Measurements from ENCODE around the gene MED14.

MED14 gene

DNA sequence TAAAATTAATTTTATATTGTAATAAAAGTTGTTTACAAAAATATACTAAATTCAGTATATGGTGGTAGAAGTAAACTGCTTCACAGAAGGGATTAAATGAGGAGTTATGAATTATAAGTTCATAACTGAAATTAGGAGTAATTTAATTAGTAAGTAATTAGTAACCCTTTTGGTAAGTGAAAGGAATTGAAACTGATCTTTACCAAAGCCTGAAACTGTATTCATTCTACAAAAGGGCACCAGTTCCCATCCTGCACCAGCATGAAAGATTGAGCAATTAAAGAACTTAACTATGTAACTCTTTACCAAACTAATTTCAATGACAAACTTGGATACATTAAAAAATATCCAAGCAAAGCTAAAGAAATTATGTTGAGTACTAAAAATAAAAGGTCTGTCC is 8.2 kb downstream of the MED14 start (continued):
- TF ChIP-seq, protein P1, sequence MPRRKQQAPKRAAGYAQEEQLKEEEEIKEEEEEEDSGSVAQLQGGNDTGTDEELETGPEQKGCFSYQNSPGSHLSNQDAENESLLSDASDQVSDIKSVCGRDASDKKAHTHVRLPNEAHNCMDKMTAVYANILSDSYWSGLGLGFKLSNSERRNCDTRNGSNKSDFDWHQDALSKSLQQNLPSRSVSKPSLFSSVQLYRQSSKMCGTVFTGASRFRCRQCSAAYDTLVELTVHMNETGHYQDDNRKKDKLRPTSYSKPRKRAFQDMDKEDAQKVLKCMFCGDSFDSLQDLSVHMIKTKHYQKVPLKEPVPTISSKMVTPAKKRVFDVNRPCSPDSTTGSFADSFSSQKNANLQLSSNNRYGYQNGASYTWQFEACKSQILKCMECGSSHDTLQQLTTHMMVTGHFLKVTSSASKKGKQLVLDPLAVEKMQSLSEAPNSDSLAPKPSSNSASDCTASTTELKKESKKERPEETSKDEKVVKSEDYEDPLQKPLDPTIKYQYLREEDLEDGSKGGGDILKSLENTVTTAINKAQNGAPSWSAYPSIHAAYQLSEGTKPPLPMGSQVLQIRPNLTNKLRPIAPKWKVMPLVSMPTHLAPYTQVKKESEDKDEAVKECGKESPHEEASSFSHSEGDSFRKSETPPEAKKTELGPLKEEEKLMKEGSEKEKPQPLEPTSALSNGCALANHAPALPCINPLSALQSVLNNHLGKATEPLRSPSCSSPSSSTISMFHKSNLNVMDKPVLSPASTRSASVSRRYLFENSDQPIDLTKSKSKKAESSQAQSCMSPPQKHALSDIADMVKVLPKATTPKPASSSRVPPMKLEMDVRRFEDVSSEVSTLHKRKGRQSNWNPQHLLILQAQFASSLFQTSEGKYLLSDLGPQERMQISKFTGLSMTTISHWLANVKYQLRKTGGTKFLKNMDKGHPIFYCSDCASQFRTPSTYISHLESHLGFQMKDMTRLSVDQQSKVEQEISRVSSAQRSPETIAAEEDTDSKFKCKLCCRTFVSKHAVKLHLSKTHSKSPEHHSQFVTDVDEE (CRISPR knock-in tag; IDR thresholded peaks at IDR 0.05): no peak
- TF ChIP-seq PPARA (CRISPR knock-in tag; IDR thresholded peaks at IDR 0.05; ENCODE audit: borderline replicate concordance): no peak
- TF ChIP-seq RARB (CRISPR knock-in tag; IDR thresholded peaks at IDR 0.05): no peak
- no peak for TF ChIP-seq TOX (CRISPR knock-in tag; IDR thresholded peaks at IDR 0.05; ENCODE audit: borderline replicate concordance)
- no peak for TF ChIP-seq TCF4 (CRISPR knock-in tag; IDR thresholded peaks at IDR 0.05; ENCODE audit: borderline replicate concordance)
- TF ChIP-seq GLIS3 (CRISPR knock-in tag; IDR thresholded peaks at IDR 0.05): no peak
- TF ChIP-seq ZFP30 (CRISPR knock-in tag; IDR thresholded peaks at IDR 0.05): no peak

DNA sequence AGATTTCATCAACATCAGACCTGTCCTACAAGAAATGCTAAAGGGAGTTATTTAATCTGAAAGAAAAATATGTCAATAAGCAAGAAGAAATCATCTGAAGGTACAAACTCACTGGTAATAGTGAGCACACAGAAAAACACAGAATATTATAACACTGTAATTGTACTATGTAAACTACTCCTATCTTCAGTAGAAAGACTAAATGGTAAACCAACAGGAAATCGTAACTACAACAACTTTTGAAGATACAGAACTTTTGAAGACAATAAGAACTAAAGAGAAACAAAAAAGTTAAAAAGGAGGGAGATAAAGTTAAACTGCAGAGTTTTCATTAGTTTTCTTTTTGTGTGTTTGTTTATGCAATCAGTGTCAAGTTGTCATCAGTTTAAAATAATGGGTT is 12.4 kb downstream of the MED14 start:
- ATAC-seq: no peak
- TF ChIP-seq TOX (CRISPR knock-in tag; IDR thresholded peaks at IDR 0.05; ENCODE audit: borderline replicate concordance) (no peak), OSR1 (CRISPR knock-in tag; IDR thresholded peaks at IDR 0.05) (no peak), SNAI2 (CRISPR knock-in tag; IDR thresholded peaks at IDR 0.05) (no peak), ISL1 (CRISPR knock-in tag; IDR thresholded peaks at IDR 0.05) (no peak), PPARA (CRISPR knock-in tag; IDR thresholded peaks at IDR 0.05; ENCODE audit: borderline replicate concordance) (no peak), ZFP3 (CRISPR knock-in tag; IDR thresholded peaks at IDR 0.05) (no peak), RARB (CRISPR knock-in tag; IDR thresholded peaks at IDR 0.05) (no peak), ARNTL (CRISPR knock-in tag; IDR thresholded peaks at IDR 0.05; ENCODE audit: borderline replicate concordance, low read depth) (no peak), ZNF70 (CRISPR knock-in tag; IDR thresholded peaks at IDR 0.05) (no peak), ZC3H10 (CRISPR knock-in tag; IDR thresholded peaks at IDR 0.05) (no peak), BACH2 (CRISPR knock-in tag; IDR thresholded peaks at IDR 0.05; ENCODE audit: borderline replicate concordance) (no peak), CSDC2 (CRISPR knock-in tag; IDR thresholded peaks at IDR 0.05) (no peak), ZNF565 (CRISPR knock-in tag; conservative IDR thresholded peaks at IDR 0.05; ENCODE audit: low read depth) (no peak), ZFP30 (CRISPR knock-in tag; IDR thresholded peaks at IDR 0.05) (no peak), TCF4 (CRISPR knock-in tag; IDR thresholded peaks at IDR 0.05; ENCODE audit: borderline replicate concordance) (no peak)
- TF ChIP-seq, protein P2, sequence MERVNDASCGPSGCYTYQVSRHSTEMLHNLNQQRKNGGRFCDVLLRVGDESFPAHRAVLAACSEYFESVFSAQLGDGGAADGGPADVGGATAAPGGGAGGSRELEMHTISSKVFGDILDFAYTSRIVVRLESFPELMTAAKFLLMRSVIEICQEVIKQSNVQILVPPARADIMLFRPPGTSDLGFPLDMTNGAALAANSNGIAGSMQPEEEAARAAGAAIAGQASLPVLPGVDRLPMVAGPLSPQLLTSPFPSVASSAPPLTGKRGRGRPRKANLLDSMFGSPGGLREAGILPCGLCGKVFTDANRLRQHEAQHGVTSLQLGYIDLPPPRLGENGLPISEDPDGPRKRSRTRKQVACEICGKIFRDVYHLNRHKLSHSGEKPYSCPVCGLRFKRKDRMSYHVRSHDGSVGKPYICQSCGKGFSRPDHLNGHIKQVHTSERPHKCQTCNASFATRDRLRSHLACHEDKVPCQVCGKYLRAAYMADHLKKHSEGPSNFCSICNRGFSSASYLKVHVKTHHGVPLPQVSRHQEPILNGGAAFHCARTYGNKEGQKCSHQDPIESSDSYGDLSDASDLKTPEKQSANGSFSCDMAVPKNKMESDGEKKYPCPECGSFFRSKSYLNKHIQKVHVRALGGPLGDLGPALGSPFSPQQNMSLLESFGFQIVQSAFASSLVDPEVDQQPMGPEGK (CRISPR knock-in tag; IDR thresholded peaks at IDR 0.05; ENCODE audit: borderline replicate concordance): no peak
- TF ChIP-seq, protein P3, sequence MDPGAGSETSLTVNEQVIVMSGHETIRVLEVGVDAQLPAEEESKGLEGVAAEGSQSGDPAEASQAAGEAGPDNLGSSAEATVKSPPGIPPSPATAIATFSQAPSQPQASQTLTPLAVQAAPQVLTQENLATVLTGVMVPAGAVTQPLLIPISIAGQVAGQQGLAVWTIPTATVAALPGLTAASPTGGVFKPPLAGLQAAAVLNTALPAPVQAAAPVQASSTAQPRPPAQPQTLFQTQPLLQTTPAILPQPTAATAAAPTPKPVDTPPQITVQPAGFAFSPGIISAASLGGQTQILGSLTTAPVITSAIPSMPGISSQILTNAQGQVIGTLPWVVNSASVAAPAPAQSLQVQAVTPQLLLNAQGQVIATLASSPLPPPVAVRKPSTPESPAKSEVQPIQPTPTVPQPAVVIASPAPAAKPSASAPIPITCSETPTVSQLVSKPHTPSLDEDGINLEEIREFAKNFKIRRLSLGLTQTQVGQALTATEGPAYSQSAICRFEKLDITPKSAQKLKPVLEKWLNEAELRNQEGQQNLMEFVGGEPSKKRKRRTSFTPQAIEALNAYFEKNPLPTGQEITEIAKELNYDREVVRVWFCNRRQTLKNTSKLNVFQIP (CRISPR knock-in tag; IDR thresholded peaks at IDR 0.05; ENCODE audit: borderline replicate concordance, low read depth): no peak
- TF ChIP-seq, protein P1 (CRISPR knock-in tag; IDR thresholded peaks at IDR 0.05): no peak
- TF ChIP-seq, protein P4, sequence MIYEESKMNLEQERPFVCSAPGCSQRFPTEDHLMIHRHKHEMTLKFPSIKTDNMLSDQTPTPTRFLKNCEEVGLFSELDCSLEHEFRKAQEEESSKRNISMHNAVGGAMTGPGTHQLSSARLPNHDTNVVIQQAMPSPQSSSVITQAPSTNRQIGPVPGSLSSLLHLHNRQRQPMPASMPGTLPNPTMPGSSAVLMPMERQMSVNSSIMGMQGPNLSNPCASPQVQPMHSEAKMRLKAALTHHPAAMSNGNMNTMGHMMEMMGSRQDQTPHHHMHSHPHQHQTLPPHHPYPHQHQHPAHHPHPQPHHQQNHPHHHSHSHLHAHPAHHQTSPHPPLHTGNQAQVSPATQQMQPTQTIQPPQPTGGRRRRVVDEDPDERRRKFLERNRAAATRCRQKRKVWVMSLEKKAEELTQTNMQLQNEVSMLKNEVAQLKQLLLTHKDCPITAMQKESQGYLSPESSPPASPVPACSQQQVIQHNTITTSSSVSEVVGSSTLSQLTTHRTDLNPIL (CRISPR knock-in tag; IDR thresholded peaks at IDR 0.05; ENCODE audit: low read depth): no peak
- TF ChIP-seq, protein P5, sequence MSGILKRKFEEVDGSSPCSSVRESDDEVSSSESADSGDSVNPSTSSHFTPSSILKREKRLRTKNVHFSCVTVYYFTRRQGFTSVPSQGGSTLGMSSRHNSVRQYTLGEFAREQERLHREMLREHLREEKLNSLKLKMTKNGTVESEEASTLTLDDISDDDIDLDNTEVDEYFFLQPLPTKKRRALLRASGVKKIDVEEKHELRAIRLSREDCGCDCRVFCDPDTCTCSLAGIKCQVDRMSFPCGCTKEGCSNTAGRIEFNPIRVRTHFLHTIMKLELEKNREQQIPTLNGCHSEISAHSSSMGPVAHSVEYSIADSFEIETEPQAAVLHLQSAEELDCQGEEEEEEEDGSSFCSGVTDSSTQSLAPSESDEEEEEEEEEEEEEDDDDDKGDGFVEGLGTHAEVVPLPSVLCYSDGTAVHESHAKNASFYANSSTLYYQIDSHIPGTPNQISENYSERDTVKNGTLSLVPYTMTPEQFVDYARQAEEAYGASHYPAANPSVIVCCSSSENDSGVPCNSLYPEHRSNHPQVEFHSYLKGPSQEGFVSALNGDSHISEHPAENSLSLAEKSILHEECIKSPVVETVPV (CRISPR knock-in tag; IDR thresholded peaks at IDR 0.05): no peak
